Parathyroid adenoma (tissue), 2 donors: ENCODE results near the gene NGEF.

Experiments used
- H2AFZ ChIP-seq: fragments of 300-600 bp; sonication (generic); one replicate; pipeline ENCODE4 v1.7.0; 2017; ENCODE audit warnings: antibody characterized with exemption, mild to moderate bottlenecking
- H3K27ac ChIP-seq: fragments of 300-600 bp; sonication (generic); one replicate; pipeline ENCODE4 v1.7.0; 2017
- H3K27me3 ChIP-seq: fragments of 300-600 bp; sonication (generic); one replicate; pipeline ENCODE4 v1.7.0; 2017; ENCODE audit warnings: low read length; ENCODE audit not compliant: control insufficient read depth, insufficient read depth
- H3K36me3 ChIP-seq: fragments of 300-600 bp; sonication (generic); one replicate; pipeline ENCODE4 v1.7.0; 2017; ENCODE audit warnings: low read length; ENCODE audit not compliant: control insufficient read depth, insufficient read depth
- H3K4me1 ChIP-seq: fragments of 300-600 bp; sonication (generic); one replicate; pipeline ENCODE4 v1.7.0; 2017; ENCODE audit warnings: control low read depth
- H3K4me2 ChIP-seq: fragments of 300-600 bp; sonication (generic); one replicate; pipeline ENCODE4 v1.7.0; 2017; ENCODE audit warnings: low read length
- H3K4me3 ChIP-seq: fragments of 300-600 bp; sonication (generic); one replicate; pipeline ENCODE4 v1.7.0; 2017; ENCODE audit warnings: low read depth, low read length
- H3K79me2 ChIP-seq: fragments of 300-600 bp; sonication (generic); one replicate; pipeline ENCODE4 v1.7.0; 2017; ENCODE audit warnings: control low read depth
- H3K9ac ChIP-seq: fragments of 300-600 bp; sonication (generic); one replicate; pipeline ENCODE4 v1.7.0; 2017; ENCODE audit warnings: mild to moderate bottlenecking
- H3K9me3 ChIP-seq: fragments of 300-600 bp; sonication (generic); one replicate; pipeline ENCODE4 v1.7.0; 2017; ENCODE audit warnings: low read length; ENCODE audit not compliant: control insufficient read depth
- CTCF ChIP-seq: fragments of 300-600 bp; sonication (generic); IDR thresholded peaks from one replicate; pipeline ENCODE4 v1.7.0; 2017; ENCODE audit warnings: antibody characterized with exemption, mild to moderate bottlenecking
- donor health status: primary hyperparathyroidism.

The NGEF gene

DNA sequence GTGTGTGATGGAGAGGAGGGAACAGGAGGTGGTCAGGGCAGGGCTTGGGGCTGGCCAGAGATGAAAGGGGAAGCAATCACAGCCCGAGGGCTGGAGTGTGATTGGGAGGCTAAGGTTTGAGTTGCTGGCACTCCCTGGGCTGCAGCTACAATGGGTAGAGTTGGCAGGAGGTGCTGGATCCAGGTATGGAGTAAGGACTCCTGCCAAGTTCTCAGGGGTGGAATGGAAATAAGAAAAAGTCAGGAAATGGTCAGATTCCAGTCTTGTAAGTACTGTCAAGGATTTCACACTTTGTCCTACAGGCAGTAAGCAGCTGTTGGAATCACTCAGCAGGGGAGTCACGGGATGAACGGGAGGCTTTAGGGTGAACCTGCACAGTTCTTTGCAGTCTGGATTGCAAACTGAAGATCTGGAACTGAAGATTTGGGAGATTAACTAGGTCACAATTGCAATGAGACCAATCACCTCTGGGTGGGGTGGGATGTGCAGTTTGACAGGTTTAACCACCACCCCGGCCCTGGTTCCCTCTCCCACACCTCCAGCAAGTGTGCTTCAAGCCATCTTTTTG is 36.2 kb upstream of the NGEF start:
- Histone ChIP-seq H2AFZ (no peak overlapping the region), H3K27me3 (no peaks in the 10 kb centered on the region), H3K27ac (no peak overlapping the region)

DNA sequence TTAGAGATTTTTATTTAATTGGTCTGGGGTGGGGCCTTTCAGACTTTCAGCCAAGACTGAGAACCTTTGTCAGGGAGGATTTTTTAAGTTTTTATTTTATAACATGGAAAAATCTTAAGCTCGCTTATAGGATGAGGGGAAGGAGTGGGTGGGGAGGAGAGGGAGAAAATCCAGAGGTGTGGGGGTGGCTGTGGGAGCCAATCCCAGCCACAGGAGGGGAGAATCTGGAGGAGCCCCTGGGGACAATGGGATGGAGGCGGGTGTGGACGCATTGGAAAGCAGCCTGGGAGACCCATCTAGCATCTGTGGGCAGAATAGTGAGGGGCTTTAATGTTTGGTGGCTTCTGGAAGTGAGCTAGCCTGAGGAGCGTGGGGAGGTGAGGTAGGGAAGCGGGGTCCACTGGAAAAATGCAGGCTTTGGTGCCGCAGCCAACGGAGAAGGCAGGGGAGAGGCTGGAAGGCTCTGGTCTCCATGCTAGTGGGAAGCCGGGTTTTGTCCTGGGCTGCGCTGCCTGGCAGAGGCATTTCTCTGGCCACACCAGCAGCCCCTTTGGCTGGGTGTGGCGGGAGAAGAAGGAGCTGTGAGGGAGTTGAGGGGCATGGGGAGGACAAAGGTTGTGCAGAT is 35.6 kb upstream of the NGEF start:
- H3K4me1 ChIP-seq = no peaks in the 10 kb centered on the region
- no peaks in the 10 kb centered on the region for H3K36me3 ChIP-seq
- no peaks in the 10 kb centered on the region for H3K27me3 ChIP-seq
- no peak overlapping the region for H2AFZ ChIP-seq
- no peak for TF ChIP-seq CTCF
- no peaks in the 10 kb centered on the region for H3K79me2 ChIP-seq
- no peaks in the 10 kb centered on the region for H3K9me3 ChIP-seq
- H3K4me3 ChIP-seq = no peak overlapping the region
- no peak overlapping the region for H3K9ac ChIP-seq
- H3K4me2 ChIP-seq = no peak overlapping the region
- no peak overlapping the region for H3K27ac ChIP-seq

More for the DNA sequence above, 36.2 kb upstream of the NGEF start:
- no peak for TF ChIP-seq CTCF
- Histone ChIP-seq H3K79me2 (no peaks in the 10 kb centered on the region), H3K36me3 (no peaks in the 10 kb centered on the region), H3K4me3 (no peak overlapping the region), H3K4me1 (no peaks in the 10 kb centered on the region), H3K9ac (no peak overlapping the region), H3K9me3 (no peaks in the 10 kb centered on the region), H3K4me2 (no peak overlapping the region)

GRCh38 chr2:233047667-233048066 is 34.6 kb upstream of the NGEF start:
- TF ChIP-seq CTCF = no peak

DNA sequence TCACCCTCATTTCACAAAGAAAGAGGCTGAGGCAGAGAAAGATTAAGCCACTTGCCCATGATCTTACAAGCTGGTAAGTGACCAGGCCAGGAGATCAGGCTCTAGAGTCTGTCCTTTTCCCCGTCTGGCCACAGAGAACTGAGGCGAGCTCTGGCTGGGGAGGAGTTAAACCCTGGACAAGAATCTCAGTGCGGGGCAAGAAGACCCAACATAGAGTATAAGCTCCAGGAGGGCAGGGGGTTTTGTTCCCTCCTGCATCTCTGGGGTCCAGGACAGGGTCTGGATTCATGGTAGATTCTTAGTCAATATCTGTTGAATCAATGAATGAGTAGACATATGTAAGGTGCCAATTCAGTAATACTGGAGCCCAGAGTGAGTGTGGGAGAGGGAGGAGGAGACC is 34.1 kb upstream of the NGEF start:
- H3K27me3 ChIP-seq = no peaks in the 10 kb centered on the region
- H3K4me2 ChIP-seq = no peak overlapping the region
- H3K79me2 ChIP-seq = no peaks in the 10 kb centered on the region
- H3K4me1 ChIP-seq = no peaks in the 10 kb centered on the region
- no peak overlapping the region for H3K9ac ChIP-seq
- no peak overlapping the region for H3K4me3 ChIP-seq
- no peak for TF ChIP-seq CTCF
- H3K27ac ChIP-seq = no peak overlapping the region
- H2AFZ ChIP-seq = no peak overlapping the region
- H3K9me3 ChIP-seq = no peaks in the 10 kb centered on the region
- H3K36me3 ChIP-seq = no peaks in the 10 kb centered on the region

More at GRCh38 chr2:233047667-233048066, 34.6 kb upstream of the NGEF start:
- Histone ChIP-seq H3K4me3 (no peak overlapping the region), H3K4me2 (no peak overlapping the region), H3K27me3 (no peaks in the 10 kb centered on the region), H3K9me3 (no peaks in the 10 kb centered on the region), H3K79me2 (no peaks in the 10 kb centered on the region), H2AFZ (no peak overlapping the region), H3K27ac (no peak overlapping the region), H3K36me3 (no peaks in the 10 kb centered on the region), H3K4me1 (no peaks in the 10 kb centered on the region), H3K9ac (no peak overlapping the region)
